Measurements from ENCODE around the gene GNAS-AS1.

GNAS-AS1 gene

DNA sequence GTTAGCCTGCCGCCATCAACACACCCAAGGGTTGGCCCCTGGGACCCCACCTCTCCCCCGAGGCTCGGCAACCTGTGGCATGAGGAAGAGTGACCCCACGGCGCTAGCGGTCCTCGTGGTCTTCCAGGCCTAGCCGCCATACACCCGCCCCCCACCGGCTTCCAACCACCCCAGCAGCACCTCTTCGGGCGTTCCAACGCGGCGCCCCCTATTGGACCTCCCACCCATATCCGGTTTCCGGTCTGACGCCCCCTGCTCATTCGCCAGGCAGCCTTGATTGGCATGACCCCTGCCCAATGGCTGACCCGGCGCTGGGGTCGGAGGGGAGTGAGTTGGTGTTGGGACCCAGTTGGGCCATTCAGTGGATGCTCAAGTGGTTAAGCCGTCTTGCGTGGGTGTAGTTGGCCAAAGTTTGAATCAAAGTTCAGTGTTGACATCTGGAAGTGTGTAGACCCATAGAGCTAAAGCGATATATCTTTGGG, at the start of gene GNAS-AS1:
Gene GNAS-AS1 (minus strand): TSS at position 210 of the 482 bp plus-strand sequence.
- no peak for DNase-seq

DNA sequence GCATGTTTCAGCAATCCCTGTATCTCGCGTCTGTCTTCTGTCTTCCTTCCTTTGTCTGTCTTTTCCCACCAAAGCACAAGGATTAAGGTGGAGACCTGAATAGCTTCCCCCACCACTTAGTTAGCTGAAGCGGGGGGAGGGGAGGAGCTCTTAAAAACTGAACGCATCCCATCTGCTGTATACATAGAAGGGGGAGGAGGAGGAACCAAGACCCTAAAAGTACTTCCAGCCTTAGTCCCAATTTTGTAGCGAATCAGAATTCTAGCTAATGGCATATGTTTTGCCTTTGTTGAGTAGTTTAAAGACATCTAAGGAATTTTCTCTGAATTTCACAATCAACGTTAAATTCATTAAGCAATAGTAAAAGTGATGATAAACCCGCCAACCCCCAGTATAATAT, 49.7 kb upstream of the GNAS-AS1 start:
- no peak for DNase-seq

DNA sequence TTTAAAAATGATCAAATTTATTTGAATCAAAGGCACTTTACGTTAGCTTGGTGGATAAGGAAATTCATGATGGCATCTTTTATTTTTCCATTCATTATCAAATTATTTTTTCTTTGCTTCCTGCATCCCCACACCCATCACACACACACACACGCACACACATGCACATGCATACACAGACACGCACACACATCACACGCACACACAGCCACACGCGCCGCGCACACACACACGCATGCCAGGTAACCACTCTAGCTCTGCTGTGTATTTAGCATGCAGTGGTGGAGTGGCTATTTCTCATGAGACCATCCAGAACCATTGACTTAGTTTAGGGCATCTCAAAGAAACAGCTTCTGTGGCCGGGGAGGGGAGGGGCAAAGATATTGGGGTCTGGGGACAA, 48.8 kb upstream of the GNAS-AS1 start:
- no peak for DNase-seq

DNA sequence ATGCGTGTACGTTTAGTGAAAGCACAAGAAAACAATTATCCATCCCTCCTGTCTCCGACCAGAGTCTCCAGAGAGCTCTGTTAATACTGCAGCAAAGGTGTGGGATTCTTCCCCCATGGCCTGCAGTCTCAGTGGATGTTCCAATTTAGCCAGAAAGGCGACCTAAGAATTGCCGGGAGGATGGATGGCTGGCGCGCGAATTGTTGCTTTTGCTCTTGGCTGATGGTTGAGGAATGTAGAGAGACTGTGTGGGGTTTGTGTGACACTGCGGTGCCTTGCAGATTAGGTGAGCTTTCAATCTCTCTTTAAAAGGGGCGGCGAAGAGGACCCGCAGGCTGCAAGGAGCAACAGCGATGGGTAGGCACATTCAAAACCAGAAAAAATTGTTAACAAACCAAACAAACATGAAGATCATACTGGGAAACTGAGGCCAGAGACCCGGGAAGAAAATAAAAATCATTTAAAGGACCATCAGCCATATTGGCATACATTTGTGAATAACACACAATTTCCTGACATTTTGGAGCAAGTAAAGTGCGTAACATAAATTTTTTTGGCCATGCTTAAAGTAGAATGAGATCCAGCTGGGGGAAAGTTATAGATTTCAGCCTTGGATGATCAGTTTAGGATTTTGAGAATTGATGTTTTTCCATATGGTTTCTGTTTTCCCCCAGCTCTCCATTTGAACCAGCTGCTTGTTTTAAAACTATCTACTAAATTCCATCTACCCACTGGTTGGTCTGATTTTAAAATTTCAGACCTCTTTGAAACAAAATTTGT, 48.1 kb upstream of the GNAS-AS1 start:
- no peak for DNase-seq

GRCh38 chr20:58897488-58897887, 46.8 kb upstream of the GNAS-AS1 start:
- peak; percentile 44 for DNase-seq

DNA sequence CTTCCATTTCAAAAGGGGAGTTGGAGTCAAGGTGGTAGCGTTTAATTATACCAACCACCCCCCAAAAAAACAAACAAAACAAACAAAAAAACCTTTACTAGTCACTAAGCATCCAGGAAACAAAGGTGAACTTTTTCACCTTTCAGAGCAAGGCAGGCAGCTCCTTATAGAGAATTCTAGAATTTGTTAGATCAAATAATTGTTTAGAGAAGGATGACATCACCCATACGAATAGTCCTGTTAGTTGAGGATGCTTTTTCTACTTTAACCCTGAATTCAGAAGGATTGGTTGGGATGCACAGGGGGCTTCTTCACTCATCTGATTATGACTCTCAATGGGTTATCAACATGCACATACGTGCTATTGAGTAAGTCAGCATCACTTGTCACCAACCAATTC, 46.1 kb upstream of the GNAS-AS1 start:
- no peak for DNase-seq

DNA sequence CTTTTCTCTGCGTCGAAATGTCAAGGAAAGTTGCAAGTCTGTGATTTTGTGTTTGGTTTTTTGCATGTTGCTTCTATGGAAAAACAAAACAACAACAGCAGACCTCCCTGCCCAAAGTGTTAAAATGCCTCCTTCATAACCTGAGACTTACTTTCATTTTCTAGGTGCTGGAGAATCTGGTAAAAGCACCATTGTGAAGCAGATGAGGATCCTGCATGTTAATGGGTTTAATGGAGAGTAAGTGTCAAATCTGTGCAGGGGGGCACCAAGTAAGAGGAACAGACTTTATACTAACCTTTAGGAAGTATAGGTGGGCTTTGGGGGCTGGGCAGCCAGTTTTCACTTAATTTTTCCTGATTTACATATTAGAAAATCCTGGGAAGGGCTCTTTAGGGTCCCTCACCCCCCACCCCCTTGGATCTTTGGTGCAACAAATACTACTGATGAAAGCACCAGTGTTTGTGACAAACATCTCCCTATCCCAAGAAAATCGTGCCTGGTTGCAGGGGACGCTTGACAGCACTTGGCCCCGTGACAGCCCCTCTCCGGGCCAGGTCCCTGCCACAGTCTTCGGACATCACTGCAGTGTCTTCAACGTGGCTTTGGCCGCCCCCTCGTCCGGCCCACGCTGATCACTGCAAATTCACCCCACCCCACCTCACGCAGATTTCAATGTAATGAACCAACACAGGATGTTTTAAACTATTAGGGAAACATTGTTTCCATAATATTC, 44.9 kb upstream of the GNAS-AS1 start:
- DNase-seq: no peak

- DNase-seq: no peak
Observed at GRCh38 chr20:58894652-58895447, 44.1 kb upstream of the GNAS-AS1 start.

- DNase-seq: peak; percentile 55
Observed at GRCh38 chr20:58893355-58894120, 42.8 kb upstream of the GNAS-AS1 start.

DNA sequence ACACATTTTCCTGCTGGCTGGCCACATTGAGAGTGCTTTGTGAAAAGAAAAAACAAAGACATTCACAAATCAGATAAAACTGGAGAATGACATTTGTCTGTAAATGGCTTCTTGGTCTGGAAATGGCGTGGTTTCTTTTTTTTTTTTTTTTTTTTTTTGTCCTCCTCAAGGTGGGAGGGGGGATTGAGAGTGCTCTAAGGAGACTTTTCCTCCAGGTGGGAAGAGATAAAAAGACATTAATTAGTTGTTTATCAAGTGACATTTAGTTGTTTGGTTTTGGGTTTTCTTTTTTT, 42.2 kb upstream of the GNAS-AS1 start:
- no peak for DNase-seq

GRCh38 chr20:58892141-58892931, 41.6 kb upstream of the GNAS-AS1 start:
- peak; percentile 37 for DNase-seq

DNA sequence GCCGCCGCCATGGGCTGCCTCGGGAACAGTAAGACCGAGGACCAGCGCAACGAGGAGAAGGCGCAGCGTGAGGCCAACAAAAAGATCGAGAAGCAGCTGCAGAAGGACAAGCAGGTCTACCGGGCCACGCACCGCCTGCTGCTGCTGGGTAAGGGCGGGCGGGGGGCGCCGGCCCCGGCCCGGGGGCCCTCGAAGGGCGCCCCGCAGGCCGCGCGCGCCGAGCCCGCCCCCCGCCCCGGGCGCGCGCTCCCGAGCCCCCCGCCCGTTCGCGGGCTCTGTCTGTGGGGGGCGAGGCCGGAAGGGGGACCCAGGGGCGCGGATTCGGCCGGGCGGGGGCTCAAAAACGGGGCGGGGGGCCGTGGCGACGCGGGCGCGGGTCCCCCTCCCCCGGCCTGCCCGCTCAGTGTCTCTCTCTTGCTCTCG, 41.0 kb upstream of the GNAS-AS1 start:
- no peak for DNase-seq

- peak; percentile 50 for DNase-seq
Observed at GRCh38 chr20:58891086-58891717, 40.5 kb upstream of the GNAS-AS1 start.

- DNase-seq: peak; percentile 40
Observed at GRCh38 chr20:58890518-58891085, 39.9 kb upstream of the GNAS-AS1 start.

GRCh38 chr20:58889798-58890517, 39.3 kb upstream of the GNAS-AS1 start:
- no peak for DNase-seq

GRCh38 chr20:58889334-58889760, 38.6 kb upstream of the GNAS-AS1 start:
- DNase-seq: no peak

- peak; percentile 81 for DNase-seq
Observed at GRCh38 chr20:58888521-58889333, 38.0 kb upstream of the GNAS-AS1 start.

- DNase-seq: no peak
Observed at GRCh38 chr20:58888103-58888502, 37.4 kb upstream of the GNAS-AS1 start.

DNA sequence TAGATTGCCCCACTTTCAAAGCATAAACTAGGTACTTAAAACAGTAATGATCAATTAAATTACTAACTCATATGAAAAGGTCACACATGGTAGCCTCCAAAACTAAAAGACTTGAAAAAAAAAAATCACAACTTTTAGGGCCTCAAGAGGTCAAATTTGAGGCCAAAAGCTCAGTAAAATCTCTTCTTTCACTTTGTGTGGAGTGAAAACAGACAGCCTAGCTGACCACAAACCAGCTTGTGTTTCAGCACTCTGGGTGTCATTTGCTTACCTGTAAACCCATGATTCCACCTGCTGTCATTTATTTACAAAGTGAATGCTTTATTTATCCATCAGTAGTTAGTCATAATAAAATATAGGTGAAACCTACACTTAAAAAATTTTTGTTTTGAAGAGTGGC, 35.8 kb upstream of the GNAS-AS1 start:
- no peak for DNase-seq
